Ascending aorta (tissue), 2 donors: ENCODE measurements around the gene SH3PXD2A. TPM values are rescaled to one million over a fixed set of nuclear protein-coding genes. Genes with fewer than 3 reads are reported as not detected.
A peak's percentile ranks its signal among the peaks of the same experiment; 100 is the strongest.

Experiments used
- DNase-seq, 2 donors: peaks; one replicate each; pipeline ENCODE4 v3.0.0-alpha.2; 2019; ENCODE audit warnings: low spot score in 2 of 2
- H3K27ac ChIP-seq, 2 donors: fragments of 200-600 bp; sonication (generic); one replicate each; pipeline ENCODE4 v1.5.1; 2016 to 2017; ENCODE audit warnings: mild to moderate bottlenecking in 1 of 2
- H3K27me3 ChIP-seq: fragments of 200-600 bp; sonication (generic); one replicate; pipeline ENCODE4 v1.5.1; 2017
- H3K36me3 ChIP-seq, 2 donors: fragments of 200-600 bp; sonication (generic); one replicate each; pipeline ENCODE4 v1.5.1; 2016
- H3K4me1 ChIP-seq, 2 donors: fragments of 200-600 bp; sonication (generic); one replicate each; pipeline ENCODE4 v1.5.1; 2016 to 2017; ENCODE audit warnings: mild to moderate bottlenecking in 1 of 2
- H3K4me3 ChIP-seq, 2 donors: fragments of 200-600 bp; sonication (generic); one replicate each; pipeline ENCODE4 v1.5.1; 2016 to 2017; ENCODE audit warnings: mild to moderate bottlenecking in 1 of 2
- H3K9me3 ChIP-seq, 2 donors: fragments of 200-600 bp; sonication (generic); one replicate each; pipeline ENCODE4 v1.5.1; 2016
- CTCF ChIP-seq, 3 experiments: fragments of 200-600 bp in 2 of 3; fragments of 450-650 bp in 1 of 3; sonication (generic) in 2 of 3; IDR thresholded peaks; one replicate each; pipeline ENCODE4 v1.5.1; 2016 to 2019; ENCODE audit warnings: antibody characterized with exemption in 3 of 3, mild to moderate bottlenecking in 1 of 3, moderate library complexity in 1 of 3
- intact Hi-C: fragments of 100-400 bp; cut with DNase I; formaldehyde crosslinking; loops from one replicate; pipeline ENCODE4 v1.15.1; 2023
- total RNA-seq: library from RNA; depleted of rRNA; stranded (reverse); fragments of >200 nt; gene quantifications from one replicate; pipeline ENCODE4 v1.1.0, GENCODE V29; 2016

Gene SH3PXD2A
- total RNA-seq, 1 donor from 2014 or later = 50.0 TPM

- no peak for DNase-seq
- no peaks in the 10 kb centered on the region for H3K27me3 ChIP-seq
- TF ChIP-seq CTCF (IDR thresholded peaks at IDR 0.05) = no peak
- H3K4me1 ChIP-seq = no peaks in the 10 kb centered on the region
- H3K4me3 ChIP-seq = no peak overlapping the region
- H3K9me3 ChIP-seq = no peaks in the 10 kb centered on the region
- no peaks in the 10 kb centered on the region for H3K36me3 ChIP-seq
- H3K27ac ChIP-seq = no peak overlapping the region
- intact Hi-C loops = no loop called here
Measured at GRCh38 chr10:103682631-103683030, 172.7 kb downstream of the SH3PXD2A start.

- Histone ChIP-seq H3K36me3 (no peaks in the 10 kb centered on the region), H3K4me1 (no peaks in the 10 kb centered on the region), H3K4me3 (no peak overlapping the region), H3K27me3 (no peaks in the 10 kb centered on the region), H3K9me3 (no peaks in the 10 kb centered on the region), H3K27ac (no peak overlapping the region)
- no peak for DNase-seq
- intact Hi-C loops = no loop called here
- TF ChIP-seq CTCF (IDR thresholded peaks at IDR 0.05) = no peak
Measured at GRCh38 chr10:103681617-103682399, 173.6 kb downstream of the SH3PXD2A start.

- H3K27ac ChIP-seq = no peak overlapping the region
Measured at GRCh38 chr10:103680869-103681236, 174.5 kb downstream of the SH3PXD2A start.

GRCh38 chr10:103679096-103679790 is 176.1 kb downstream of the SH3PXD2A start:
- intact Hi-C loops = no loop called here
- no peak for TF ChIP-seq CTCF (IDR thresholded peaks at IDR 0.05)
- Histone ChIP-seq H3K4me3 (no peak overlapping the region), H3K36me3 (no peaks in the 10 kb centered on the region), H3K9me3 (no peaks in the 10 kb centered on the region), H3K27me3 (no peaks in the 10 kb centered on the region), H3K4me1 (no peaks in the 10 kb centered on the region), H3K27ac (peak overlapping the region in 1 of 2 donors; percentile 31)
- DNase-seq = no peak

More at GRCh38 chr10:103680869-103681236, 174.5 kb downstream of the SH3PXD2A start:
- Histone ChIP-seq H3K4me1 (no peaks in the 10 kb centered on the region), H3K36me3 (no peaks in the 10 kb centered on the region), H3K9me3 (no peaks in the 10 kb centered on the region), H3K4me3 (no peak overlapping the region), H3K27me3 (no peaks in the 10 kb centered on the region)
- no peak for TF ChIP-seq CTCF (IDR thresholded peaks at IDR 0.05)
- DNase-seq = no peak
- intact Hi-C loops = no loop called here

- intact Hi-C loops = no loop called here
- TF ChIP-seq CTCF (IDR thresholded peaks at IDR 0.05) = no peak
- H3K36me3 ChIP-seq = no peaks in the 10 kb centered on the region
- H3K27me3 ChIP-seq = no peaks in the 10 kb centered on the region
- no peak overlapping the region for H3K4me3 ChIP-seq
- DNase-seq = peak; percentile 24 to 86
- H3K4me1 ChIP-seq = no peaks in the 10 kb centered on the region
- H3K27ac ChIP-seq = peak overlapping the region in 1 of 2 donors; percentile 31
- H3K9me3 ChIP-seq = no peaks in the 10 kb centered on the region
Measured at GRCh38 chr10:103678178-103678526, 177.2 kb downstream of the SH3PXD2A start.
